ENCODE data around the gene A2M. TPM values are rescaled to one million over a fixed set of nuclear protein-coding genes. Genes with fewer than 3 reads are reported as not detected.

A2M gene
- total and polyA plus RNA-seq, 4 donors, result 1,731 to 2,622 (median 2,052) TPM

- TF ChIP-seq REST (IDR thresholded peaks at IDR 0.05) (no peak), FOXA2 (IDR thresholded peaks at IDR 0.05) (no peak), YY1 (IDR thresholded peaks at IDR 0.05) (no peak), FOXA1 (IDR thresholded peaks at IDR 0.05) (no peak), RXRA (IDR thresholded peaks at IDR 0.05) (no peak), MAX (IDR thresholded peaks at IDR 0.05) (no peak), JUND (IDR thresholded peaks at IDR 0.05) (no peak)
Measured at GRCh38 chr12:9024512-9024911, 91.2 kb downstream of the A2M start (continued).

- Histone ChIP-seq H3K4me3 (ENCODE audit: low read depth in 1 of 3, low read length in 3 of 3) (no peak overlapping the region), H3K9me3 (ENCODE audit: control insufficient read depth in 4 of 4, low read length in 3 of 4) (peaks cover 0 to 5% (median 0%) of the 10 kb centered on the region in 4 donors), H3K27ac (ENCODE audit: low read depth in 1 of 2, low read length in 2 of 2) (no peak overlapping the region), H3K36me3 (ENCODE audit: control insufficient read depth in 4 of 4, insufficient read depth in 3 of 4, low read depth in 1 of 4, low read length in 3 of 4) (no peaks in the 10 kb centered on the region), H3K9ac (ENCODE audit: low read depth in 1 of 2, low read length in 2 of 2) (no peak overlapping the region), H3K4me1 (ENCODE audit: control insufficient read depth in 4 of 4, insufficient read depth in 4 of 4, low read length in 3 of 4) (no peaks in the 10 kb centered on the region), H3K27me3 (ENCODE audit: control insufficient read depth in 4 of 4, insufficient read depth in 4 of 4, low read length in 3 of 4) (no peaks in the 10 kb centered on the region)
- 87% methylated on average over 2 of the region's 2 CpGs for WGBS
- TF ChIP-seq JUND (IDR thresholded peaks at IDR 0.05), result no peak
- no peak for TF ChIP-seq ZBTB33 (IDR thresholded peaks at IDR 0.05)
- TF ChIP-seq ATF3 (IDR thresholded peaks at IDR 0.05), result no peak
- no peak for TF ChIP-seq CTCF (IDR thresholded peaks at IDR 0.05; ENCODE audit: low read depth, low read length, missing input control)
- TF ChIP-seq RAD21 (IDR thresholded peaks at IDR 0.05), result no peak
- no peak for TF ChIP-seq NR2F2 (IDR thresholded peaks at IDR 0.05)
- no peak for TF ChIP-seq EGR1 (IDR thresholded peaks at IDR 0.05; ENCODE audit: low read depth in 2 of 2)
- no peak for TF ChIP-seq YY1 (IDR thresholded peaks at IDR 0.05)
- TF ChIP-seq SP1 (IDR thresholded peaks at IDR 0.05), result no peak
- no peak for TF ChIP-seq MAX (IDR thresholded peaks at IDR 0.05)
- TF ChIP-seq FOXA2 (IDR thresholded peaks at IDR 0.05), result no peak
- no peak for TF ChIP-seq GABPA (IDR thresholded peaks at IDR 0.05 in 1 of 2, conservative IDR thresholded peaks at IDR 0.05 in 1 of 2)
- TF ChIP-seq HNF4G (IDR thresholded peaks at IDR 0.05), result no peak
- TF ChIP-seq TAF1 (conservative IDR thresholded peaks at IDR 0.05), result no peak
- TF ChIP-seq RXRA (IDR thresholded peaks at IDR 0.05), result no peak
- TF ChIP-seq FOXA1 (IDR thresholded peaks at IDR 0.05), result no peak
- no peak for TF ChIP-seq REST (IDR thresholded peaks at IDR 0.05)
- TF ChIP-seq HNF4A (conservative IDR thresholded peaks at IDR 0.05), result no peak
- DNase-seq (ENCODE audit: low spot score), result no peak
Measured at GRCh38 chr12:9022592-9022991, 93.1 kb downstream of the A2M start.

All from liver (tissue), 9 donors.